ENCODE measurements around the gene FOXC1.

DNA sequence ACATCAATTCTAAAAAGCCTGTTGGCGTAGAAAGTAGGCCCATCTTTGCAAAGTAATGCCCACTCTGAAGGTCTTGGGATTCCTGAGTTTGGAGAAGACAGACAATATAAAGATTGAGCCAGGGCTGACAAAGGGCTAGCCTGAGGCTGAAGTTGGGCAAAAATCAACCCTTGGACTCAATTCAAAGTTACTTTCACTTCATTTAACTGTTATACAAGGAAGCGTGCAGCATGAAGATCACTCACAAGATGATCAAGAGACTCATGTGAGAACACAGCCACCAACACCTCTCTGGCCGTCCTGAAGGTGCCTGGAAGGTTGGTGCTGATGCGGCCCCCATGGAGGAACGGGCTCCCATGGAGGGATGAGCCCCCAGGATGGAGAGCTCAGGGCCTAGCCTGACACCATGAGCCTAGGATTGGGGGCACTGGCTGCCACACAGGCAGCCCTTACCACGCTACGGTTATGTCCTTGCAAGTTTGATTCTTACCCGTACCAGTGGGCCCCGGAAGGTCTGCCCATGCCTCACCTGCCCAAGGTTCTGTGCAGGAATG is 26.6 kb downstream of the FOXC1 start:
- TF ChIP-seq, protein P1, sequence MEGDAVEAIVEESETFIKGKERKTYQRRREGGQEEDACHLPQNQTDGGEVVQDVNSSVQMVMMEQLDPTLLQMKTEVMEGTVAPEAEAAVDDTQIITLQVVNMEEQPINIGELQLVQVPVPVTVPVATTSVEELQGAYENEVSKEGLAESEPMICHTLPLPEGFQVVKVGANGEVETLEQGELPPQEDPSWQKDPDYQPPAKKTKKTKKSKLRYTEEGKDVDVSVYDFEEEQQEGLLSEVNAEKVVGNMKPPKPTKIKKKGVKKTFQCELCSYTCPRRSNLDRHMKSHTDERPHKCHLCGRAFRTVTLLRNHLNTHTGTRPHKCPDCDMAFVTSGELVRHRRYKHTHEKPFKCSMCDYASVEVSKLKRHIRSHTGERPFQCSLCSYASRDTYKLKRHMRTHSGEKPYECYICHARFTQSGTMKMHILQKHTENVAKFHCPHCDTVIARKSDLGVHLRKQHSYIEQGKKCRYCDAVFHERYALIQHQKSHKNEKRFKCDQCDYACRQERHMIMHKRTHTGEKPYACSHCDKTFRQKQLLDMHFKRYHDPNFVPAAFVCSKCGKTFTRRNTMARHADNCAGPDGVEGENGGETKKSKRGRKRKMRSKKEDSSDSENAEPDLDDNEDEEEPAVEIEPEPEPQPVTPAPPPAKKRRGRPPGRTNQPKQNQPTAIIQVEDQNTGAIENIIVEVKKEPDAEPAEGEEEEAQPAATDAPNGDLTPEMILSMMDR (conservative IDR thresholded peaks at IDR 0.05; ENCODE audit: low read depth in 2 of 2) = no peak
- TF ChIP-seq EZH2 (IDR thresholded peaks at IDR 0.05; ENCODE audit: low read depth, unreplicated experiment) (no peak), CREB1 (CRISPR knock-in tag; IDR thresholded peaks at IDR 0.05; ENCODE audit: low read depth) (no peak)
